Thyroid gland (tissue), 4 donors: Measurements from ENCODE around the gene LRCOL1. TPM values are rescaled to one million over a fixed set of nuclear protein-coding genes. Genes with fewer than 3 reads are reported as not detected.
A peak's percentile ranks its signal among the peaks of the same experiment; 100 is the strongest.

Experiments
- DNase-seq, 2 donors: peaks; one replicate each; pipeline ENCODE4 v3.0.0-alpha.2; 2019
- H3K27ac ChIP-seq, 3 donors: fragments of 200-600 bp; sonication (generic); 1 replicate in 2 of 3; 2 replicates in 1 of 3; pipeline ENCODE4 v1.5.1; 2016 to 2019; ENCODE audit warnings: mild to moderate bottlenecking in 1 of 3, moderate library complexity in 1 of 3
- H3K27me3 ChIP-seq: fragments of 200-600 bp; sonication (generic); one replicate; pipeline ENCODE4 v1.5.1; 2019
- H3K36me3 ChIP-seq, 2 donors: fragments of 200-600 bp; sonication (generic); one replicate each; pipeline ENCODE4 v1.5.1; 2016 to 2019
- H3K4me1 ChIP-seq, 2 donors: fragments of 200-600 bp; sonication (generic); one replicate each; pipeline ENCODE4 v1.5.1; 2017 to 2019
- H3K4me3 ChIP-seq, 3 donors: fragments of 200-600 bp; sonication (generic); replicated peaks in 1 of 3; 1 replicate in 2 of 3; 2 replicates in 1 of 3; pipeline ENCODE4 v1.5.1; 2016; ENCODE audit warnings: mild to moderate bottlenecking in 1 of 3
- H3K9me3 ChIP-seq: fragments of 200-600 bp; sonication (generic); one replicate; pipeline ENCODE4 v1.5.1; 2017
- CTCF ChIP-seq, 6 experiments: fragments of 200-600 bp in 3 of 6; fragments of 450-650 bp in 3 of 6; sonication (generic) in 3 of 6; IDR thresholded peaks; one replicate each; pipeline ENCODE4 v1.5.1; 2016 to 2019; ENCODE audit warnings: antibody characterized with exemption in 6 of 6, mild to moderate bottlenecking in 2 of 6, inconsistent platforms in 1 of 6, moderate library complexity in 1 of 6
- POLR2A ChIP-seq, 2 donors: fragments of 450-650 bp; IDR thresholded peaks; one replicate each; pipeline ENCODE4 v1.6.1; 2017; ENCODE audit warnings: antibody characterized with exemption in 2 of 2, mild to moderate bottlenecking in 2 of 2, moderate library complexity in 1 of 2
- WGBS, 2 donors: methylation state at CpG; one replicate each; pipeline ENCODE4 v1.1.5; 2017; 5-methylcytosine and 5-hydroxymethylcytosine counted together
- intact Hi-C: fragments of 100-400 bp; cut with DNase I; formaldehyde crosslinking; loops from one replicate; pipeline ENCODE4 v1.15.1; 2023
- total RNA-seq, 4 donors: library from RNA; depleted of rRNA; stranded (reverse); fragments of >200 nt; gene quantifications; one replicate each; pipeline ENCODE4 v1.2.3, GENCODE V29; 2016

Gene LRCOL1
- total RNA-seq, 4 donors from 2014 or later: 0.89 to 3.2 (median 3.2) TPM; not detected in 1

GRCh38 chr12:132614861-132615578, 4.6 kb upstream of the LRCOL1 start:
- intact Hi-C loops: loop anchor here (2.0 to 10.0 kb wide), 2 partner anchors 200 to 460 kb away; no protein-coding TSS in a partner anchor
- no peak overlapping the region for H3K4me3 ChIP-seq
- WGBS, 2 donors: 25 to 31% methylated on average over 18 of the region's 18 CpGs
- no peak overlapping the region for H3K27ac ChIP-seq
- H3K9me3 ChIP-seq: no peaks in the 10 kb centered on the region
- no peaks in the 10 kb centered on the region for H3K36me3 ChIP-seq
- TF ChIP-seq POLR2A (IDR thresholded peaks at IDR 0.05) (no peak), CTCF (IDR thresholded peaks at IDR 0.05) (peak; percentile 41 to 82 (median 70))
- DNase-seq: peak; percentile 76 to 84
- peaks cover 25% of the 10 kb centered on the region for H3K27me3 ChIP-seq
- H3K4me1 ChIP-seq: peaks cover 5 to 11% of the 10 kb centered on the region in 2 donors

- Histone ChIP-seq H3K9me3 (no peaks in the 10 kb centered on the region), H3K4me1 (peaks cover 5 to 13% of the 10 kb centered on the region in 2 donors), H3K27me3 (peaks cover 17% of the 10 kb centered on the region), H3K36me3 (no peaks in the 10 kb centered on the region), H3K27ac (no peak overlapping the region), H3K4me3 (no peak overlapping the region)
- WGBS, 2 donors: 87 to 94% methylated on average over 5 of the region's 5 CpGs
- TF ChIP-seq CTCF (IDR thresholded peaks at IDR 0.05) (no peak), POLR2A (IDR thresholded peaks at IDR 0.05) (no peak)
- no peak for DNase-seq
- intact Hi-C loops: loop anchor here (2.0 to 10.0 kb wide), 2 partner anchors 199 to 459 kb away; no protein-coding TSS in a partner anchor
Observed at GRCh38 chr12:132614029-132614428, 3.6 kb upstream of the LRCOL1 start.

GRCh38 chr12:132611620-132612019, 1.2 kb upstream of the LRCOL1 start:
- H3K9me3 ChIP-seq: no peaks in the 10 kb centered on the region
- peaks cover 0 to 9% of the 10 kb centered on the region in 2 donors for H3K4me1 ChIP-seq
- intact Hi-C loops: loop anchor here (10.0 kb wide), 1 partner anchor 457 kb away; no protein-coding TSS in a partner anchor
- TF ChIP-seq POLR2A (IDR thresholded peaks at IDR 0.05): no peak
- TF ChIP-seq CTCF (IDR thresholded peaks at IDR 0.05): no peak
- WGBS, 2 donors: 90 to 97% methylated on average over 10 of the region's 10 CpGs
- no peak overlapping the region for H3K27ac ChIP-seq
- no peak overlapping the region for H3K4me3 ChIP-seq
- peaks cover 5% of the 10 kb centered on the region for H3K27me3 ChIP-seq
- no peak for DNase-seq
- no peaks in the 10 kb centered on the region for H3K36me3 ChIP-seq

GRCh38 chr12:132610866-132611602, 652 bp upstream of the LRCOL1 start:
- Histone ChIP-seq H3K27me3 (no peaks in the 10 kb centered on the region), H3K4me1 (peaks cover 0 to 9% of the 10 kb centered on the region in 2 donors), H3K36me3 (no peaks in the 10 kb centered on the region), H3K9me3 (no peaks in the 10 kb centered on the region), H3K27ac (no peak overlapping the region), H3K4me3 (no peak overlapping the region)
- DNase-seq: no peak
- WGBS, 2 donors: 78 to 83% methylated on average over 22 to 33 of the region's 33 CpGs
- TF ChIP-seq CTCF (IDR thresholded peaks at IDR 0.05): no peak
- intact Hi-C loops: loop anchor here (10.0 kb wide), 1 partner anchor 456 kb away; no protein-coding TSS in a partner anchor
